SK-N-MC (cell line): ENCODE measurements around the gene PMPCA.

Source experiments
- EZH2 ChIP-seq: fragments of 200-600 bp; sonication (generic); IDR thresholded peaks from one replicate; pipeline ENCODE4 v1.6.1; 2017; ENCODE audit warnings: antibody characterized with exemption
- FOXP2 ChIP-seq: optimal IDR thresholded peaks from 2 replicates; pipeline ENCODE3; 2011; ENCODE audit warnings: mild to moderate bottlenecking, moderate library complexity; ENCODE audit not compliant: insufficient read depth; ENCODE audit errors: extremely low read length, control extremely low read depth
- POLR2AphosphoS5 ChIP-seq: IDR thresholded peaks from 2 replicates; pipeline ENCODE4 v1.6.1; 2012; ENCODE audit warnings: mild to moderate bottlenecking, low read depth, low read length, borderline replicate concordance

DNA sequence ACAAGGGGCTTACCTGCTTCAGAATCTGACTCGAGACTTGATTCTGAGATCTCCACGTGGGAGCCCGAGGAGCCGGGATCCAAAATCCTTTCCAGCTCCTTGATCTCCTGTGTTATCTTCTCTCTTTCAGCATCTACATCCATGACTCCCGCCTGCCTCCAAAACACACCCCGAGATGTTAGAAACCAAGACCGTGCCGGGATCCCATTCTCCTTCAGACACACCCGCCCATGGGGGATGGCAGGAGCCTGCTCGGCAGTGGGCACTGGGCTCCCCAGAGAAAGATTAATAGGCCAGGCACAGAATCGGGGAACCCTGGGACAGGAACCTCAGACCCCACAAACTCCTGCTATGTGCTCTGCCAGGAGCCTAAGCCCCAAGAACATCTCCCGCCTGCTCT lies 12.2 kb upstream of the PMPCA start:
- TF ChIP-seq POLR2AphosphoS5, result no peak
- no peak for TF ChIP-seq EZH2
- no peak for TF ChIP-seq FOXP2
